Spleen (tissue), 11 donors: ENCODE results near the gene RPS14. TPM values are rescaled to one million over a fixed set of nuclear protein-coding genes. Genes with fewer than 3 reads are reported as not detected.
A peak's percentile ranks its signal among the peaks of the same experiment; 100 is the strongest.

Source experiments
- DNase-seq: peaks from one replicate; pipeline ENCODE4 v3.0.0-alpha.2; 2020
- H3K27ac ChIP-seq, 8 donors: fragments of 200-600 bp; sonication (generic) in 7 of 8; 1 replicate in 4 of 8; 2 replicates in 4 of 8; pipeline versions ENCODE4 v1.5.0 to v1.8.0; 2016 to 2021; ENCODE audit warnings: inconsistent platforms in 4 of 8, mild to moderate bottlenecking in 4 of 8, moderate library complexity in 1 of 8
- H3K27me3 ChIP-seq, 7 donors: fragments of 200-600 bp; sonication (generic) in 6 of 7; replicated peaks in 1 of 7; 1 replicate in 4 of 7; 2 replicates in 3 of 7; pipeline versions ENCODE4 v1.5.0 to v1.8.0; 2016 to 2021; ENCODE audit warnings: inconsistent platforms in 3 of 7, mild to moderate bottlenecking in 1 of 7
- H3K36me3 ChIP-seq, 6 donors: fragments of 200-600 bp; sonication (generic) in 5 of 6; 1 replicate in 4 of 6; 2 replicates in 2 of 6; pipeline versions ENCODE4 v1.5.0 to v1.8.0; 2016 to 2021; ENCODE audit warnings: inconsistent platforms in 2 of 6
- H3K4me1 ChIP-seq, 6 donors: fragments of 200-600 bp; sonication (generic) in 5 of 6; 1 replicate in 3 of 6; 2 replicates in 3 of 6; pipeline versions ENCODE4 v1.5.0 to v1.8.0; 2016 to 2021; ENCODE audit warnings: inconsistent platforms in 3 of 6
- H3K4me3 ChIP-seq, 8 donors: fragments of 200-600 bp; sonication (generic) in 7 of 8; 1 replicate in 4 of 8; 2 replicates in 4 of 8; pipeline versions ENCODE4 v1.5.0 to v1.8.0; 2016 to 2021; ENCODE audit warnings: inconsistent platforms in 4 of 8, mild to moderate bottlenecking in 4 of 8, moderate library complexity in 2 of 8
- H3K9me3 ChIP-seq, 8 donors: fragments of 200-600 bp; sonication (generic) in 7 of 8; 1 replicate in 4 of 8; 2 replicates in 4 of 8; pipeline versions ENCODE4 v1.5.0 to v1.8.0; 2016 to 2021; ENCODE audit warnings: inconsistent platforms in 4 of 8
- POLR2A ChIP-seq, 3 donors: fragments of 450-650 bp; IDR thresholded peaks; one replicate each; pipeline ENCODE4 v1.5.1; 2017; ENCODE audit warnings: antibody characterized with exemption in 3 of 3, mild to moderate bottlenecking in 1 of 3
- POLR2AphosphoS5 ChIP-seq, 3 donors: sonication (generic); formaldehyde crosslinking; IDR thresholded peaks; one replicate each; pipeline ENCODE4 v1.5.1; 2017; ENCODE audit warnings: antibody characterized with exemption in 3 of 3
- WGBS, 5 donors: extraction: QIAGEN DNeasy Blood & Tissue Kit in 3 of 5; methylation state at CpG; one replicate each; pipeline versions ENCODE4 v1.1.5 to v1.1.7; 2013 to 2018; 5-methylcytosine and 5-hydroxymethylcytosine counted together
- intact Hi-C: fragments of 100-400 bp; cut with DNase I; formaldehyde crosslinking; loops from one replicate; pipeline ENCODE4 v1.15.0; 2023; ENCODE audit warnings: low total_unique reads
- polyA plus RNA-seq, 3 donors: library from polyadenylated mRNA; stranded (reverse); fragments of 200-250 nt; gene quantifications; one replicate each; pipeline ENCODE4 v1.2.1, GENCODE V29; 2013
- total RNA-seq, 7 donors: library from RNA; depleted of rRNA in 3 of 7; stranded (reverse); fragments of >200 nt in 3 of 7; fragmentation: NEBNext Ultra II Directional in 4 of 7; extraction: Animal tissue kit (Norgen Biotek cat#: 25700) in 4 of 7; gene quantifications; one replicate each; pipeline versions ENCODE4 v1.1.0 to v1.2.1, GENCODE V29; 2016 to 2021
- TF ChIP-seq, protein P1 (sequence below), 11 experiments: fragments of 200-600 bp in 7 of 11; fragments of 450-650 bp in 4 of 11; sonication (generic) in 4 of 11; IDR thresholded peaks in 8 of 11; conservative IDR thresholded peaks in 3 of 11; 1 replicate in 7 of 11; 2 replicates in 4 of 11; pipeline versions ENCODE4 v1.4.0 to v1.8.0; 2016 to 2021; ENCODE audit warnings: antibody characterized with exemption in 11 of 11, inconsistent platforms in 4 of 11, mild to moderate bottlenecking in 1 of 11
- donor health status: healthy with polysubstance abuse.
- donor health status: DM: no; HTN: no; CAD: no; lungs with moderate emphysema.
- donor health status: DM: no; HTN: no; CAD: no.
- donor health status: Bipolar disorder and iron deficiency.
- donor health status: healthy.
- donor health status: DM: no; HTN: no; CAD: no.
- donor health status: DM: yes; HTN: yes; CAD: no.

The RPS14 gene
- total and polyA plus RNA-seq, 10 donors, result 1,801 to 8,400 (median 2,426) TPM

DNA sequence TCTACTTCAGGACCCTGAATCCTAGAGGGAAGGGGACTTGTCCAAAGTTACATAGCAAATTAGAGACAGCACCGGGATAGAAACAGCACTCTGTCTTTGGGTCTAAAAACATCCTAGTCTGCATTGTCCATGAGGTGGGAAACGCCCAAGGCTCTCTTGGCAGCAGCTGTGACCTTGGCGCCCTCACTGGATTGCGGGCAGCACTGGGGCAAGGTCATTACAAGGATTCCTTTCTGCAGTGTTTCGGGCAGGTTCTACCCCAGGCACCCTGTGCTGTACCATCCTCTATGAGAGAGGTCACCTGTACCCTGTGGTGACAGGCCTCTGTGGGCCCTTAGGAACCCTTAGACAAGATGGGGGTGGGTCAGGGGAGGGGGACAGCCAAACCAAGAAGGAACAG lies 45.4 kb downstream of the RPS14 start:
- WGBS, 5 donors, result 61 to 84% (median 77%) methylated on average over 5 of the region's 5 CpGs
- peak overlapping the region in 5 of 8 donors; percentile 67 to 98 (median 97) for H3K27ac ChIP-seq
- intact Hi-C loops, result no loop called here

DNA sequence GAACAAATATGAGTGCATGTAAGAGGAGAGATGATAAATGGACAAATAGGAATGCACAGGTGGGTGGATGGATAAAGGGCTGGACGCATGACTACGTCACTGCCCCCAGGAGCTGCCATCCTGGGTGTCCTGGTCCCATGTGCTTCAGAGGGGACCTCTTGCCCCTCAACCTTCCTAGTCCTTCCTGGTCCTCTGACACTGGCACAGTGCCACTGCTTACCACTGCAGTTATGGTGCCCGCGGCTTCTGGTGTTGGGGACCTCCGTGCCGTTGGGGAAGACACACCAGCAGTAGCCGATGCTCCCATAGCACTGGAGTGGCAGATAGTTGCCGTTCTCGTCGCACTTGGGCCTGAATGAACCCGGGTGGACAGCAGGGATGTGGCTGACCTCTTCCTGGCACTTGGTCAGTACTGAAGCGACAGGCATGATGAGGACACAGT lies 46.6 kb downstream of the RPS14 start:
- peak overlapping the region in 5 of 8 donors; percentile 67 to 98 (median 97) for H3K27ac ChIP-seq
- peaks cover 0 to 100% (median 96%) of the 10 kb centered on the region in 6 donors for H3K36me3 ChIP-seq
- H3K9me3 ChIP-seq, result no peaks in the 10 kb centered on the region
- H3K4me1 ChIP-seq, result peaks cover 20 to 78% (median 56%) of the 10 kb centered on the region in 6 donors
- TF ChIP-seq, protein P1, sequence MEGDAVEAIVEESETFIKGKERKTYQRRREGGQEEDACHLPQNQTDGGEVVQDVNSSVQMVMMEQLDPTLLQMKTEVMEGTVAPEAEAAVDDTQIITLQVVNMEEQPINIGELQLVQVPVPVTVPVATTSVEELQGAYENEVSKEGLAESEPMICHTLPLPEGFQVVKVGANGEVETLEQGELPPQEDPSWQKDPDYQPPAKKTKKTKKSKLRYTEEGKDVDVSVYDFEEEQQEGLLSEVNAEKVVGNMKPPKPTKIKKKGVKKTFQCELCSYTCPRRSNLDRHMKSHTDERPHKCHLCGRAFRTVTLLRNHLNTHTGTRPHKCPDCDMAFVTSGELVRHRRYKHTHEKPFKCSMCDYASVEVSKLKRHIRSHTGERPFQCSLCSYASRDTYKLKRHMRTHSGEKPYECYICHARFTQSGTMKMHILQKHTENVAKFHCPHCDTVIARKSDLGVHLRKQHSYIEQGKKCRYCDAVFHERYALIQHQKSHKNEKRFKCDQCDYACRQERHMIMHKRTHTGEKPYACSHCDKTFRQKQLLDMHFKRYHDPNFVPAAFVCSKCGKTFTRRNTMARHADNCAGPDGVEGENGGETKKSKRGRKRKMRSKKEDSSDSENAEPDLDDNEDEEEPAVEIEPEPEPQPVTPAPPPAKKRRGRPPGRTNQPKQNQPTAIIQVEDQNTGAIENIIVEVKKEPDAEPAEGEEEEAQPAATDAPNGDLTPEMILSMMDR (IDR thresholded peaks at IDR 0.05 in 8 of 11, conservative IDR thresholded peaks at IDR 0.05 in 3 of 11), result no peak
- peak; percentile 68 to 74 (median 70) for TF ChIP-seq POLR2AphosphoS5 (IDR thresholded peaks at IDR 0.05)
- TF ChIP-seq POLR2A (IDR thresholded peaks at IDR 0.05), result no peak
- H3K27me3 ChIP-seq, result no peaks in the 10 kb centered on the region
- no peak for DNase-seq
- intact Hi-C loops, result no loop called here
- no peak overlapping the region for H3K4me3 ChIP-seq
- WGBS, 5 donors, result 73 to 91% (median 84%) methylated on average over 11 to 12 of the region's 12 CpGs

More for the DNA sequence above, 45.4 kb downstream of the RPS14 start:
- H3K9me3 ChIP-seq, result no peaks in the 10 kb centered on the region
- H3K36me3 ChIP-seq, result peaks cover 0 to 100% (median 97%) of the 10 kb centered on the region in 6 donors
- no peak for DNase-seq
- peak overlapping the region in 1 of 8 donors; percentile 4 for H3K4me3 ChIP-seq
- no peaks in the 10 kb centered on the region for H3K27me3 ChIP-seq
- TF ChIP-seq, protein P1 (IDR thresholded peaks at IDR 0.05 in 8 of 11, conservative IDR thresholded peaks at IDR 0.05 in 3 of 11), result no peak
- TF ChIP-seq POLR2AphosphoS5 (IDR thresholded peaks at IDR 0.05), result peak in 2 of 3 donors; percentile 43 to 64
- peaks cover 22 to 90% (median 68%) of the 10 kb centered on the region in 6 donors for H3K4me1 ChIP-seq

DNA sequence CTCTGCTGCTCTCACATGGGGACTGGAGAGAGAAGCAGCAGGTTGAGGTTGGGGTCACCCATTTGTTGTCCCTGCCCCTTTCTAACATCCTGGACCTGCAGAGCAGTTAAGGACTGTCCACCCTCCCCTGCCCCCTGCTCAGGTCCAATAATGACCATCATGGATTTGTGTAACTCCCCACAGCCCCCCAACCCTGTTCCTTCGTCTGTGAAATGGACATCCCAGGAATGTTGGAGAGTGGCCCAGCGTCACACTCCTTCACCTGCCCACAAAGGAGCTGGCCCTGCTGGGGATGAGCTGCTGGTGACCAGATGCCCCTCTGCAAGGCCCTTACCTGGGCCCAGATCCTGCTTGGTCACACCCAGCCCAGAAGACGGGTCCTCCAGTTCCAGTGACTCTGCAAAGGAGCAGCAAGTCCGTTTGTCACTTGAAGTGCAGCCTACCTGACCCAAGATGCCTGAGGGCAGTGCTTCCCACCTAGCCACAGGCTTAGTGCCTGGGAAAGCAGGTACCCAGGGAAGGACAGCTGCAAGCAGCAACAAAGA lies 47.2 kb downstream of the RPS14 start:
- intact Hi-C loops, result no loop called here
- TF ChIP-seq POLR2A (IDR thresholded peaks at IDR 0.05), result no peak
- peak; percentile 54 to 74 (median 65) for TF ChIP-seq POLR2AphosphoS5 (IDR thresholded peaks at IDR 0.05)
- TF ChIP-seq, protein P1 (IDR thresholded peaks at IDR 0.05 in 8 of 11, conservative IDR thresholded peaks at IDR 0.05 in 3 of 11), result no peak
- Histone ChIP-seq H3K27me3 (no peaks in the 10 kb centered on the region), H3K4me3 (no peak overlapping the region), H3K9me3 (no peaks in the 10 kb centered on the region), H3K27ac (peak overlapping the region in 5 of 8 donors; percentile 22 to 98 (median 97)), H3K4me1 (peaks cover 14 to 72% (median 50%) of the 10 kb centered on the region in 6 donors), H3K36me3 (peaks cover 0 to 100% (median 94%) of the 10 kb centered on the region in 6 donors)
- no peak for DNase-seq
- 76 to 86% (median 79%) methylated on average over 4 of the region's 4 CpGs for WGBS, 5 donors

DNA sequence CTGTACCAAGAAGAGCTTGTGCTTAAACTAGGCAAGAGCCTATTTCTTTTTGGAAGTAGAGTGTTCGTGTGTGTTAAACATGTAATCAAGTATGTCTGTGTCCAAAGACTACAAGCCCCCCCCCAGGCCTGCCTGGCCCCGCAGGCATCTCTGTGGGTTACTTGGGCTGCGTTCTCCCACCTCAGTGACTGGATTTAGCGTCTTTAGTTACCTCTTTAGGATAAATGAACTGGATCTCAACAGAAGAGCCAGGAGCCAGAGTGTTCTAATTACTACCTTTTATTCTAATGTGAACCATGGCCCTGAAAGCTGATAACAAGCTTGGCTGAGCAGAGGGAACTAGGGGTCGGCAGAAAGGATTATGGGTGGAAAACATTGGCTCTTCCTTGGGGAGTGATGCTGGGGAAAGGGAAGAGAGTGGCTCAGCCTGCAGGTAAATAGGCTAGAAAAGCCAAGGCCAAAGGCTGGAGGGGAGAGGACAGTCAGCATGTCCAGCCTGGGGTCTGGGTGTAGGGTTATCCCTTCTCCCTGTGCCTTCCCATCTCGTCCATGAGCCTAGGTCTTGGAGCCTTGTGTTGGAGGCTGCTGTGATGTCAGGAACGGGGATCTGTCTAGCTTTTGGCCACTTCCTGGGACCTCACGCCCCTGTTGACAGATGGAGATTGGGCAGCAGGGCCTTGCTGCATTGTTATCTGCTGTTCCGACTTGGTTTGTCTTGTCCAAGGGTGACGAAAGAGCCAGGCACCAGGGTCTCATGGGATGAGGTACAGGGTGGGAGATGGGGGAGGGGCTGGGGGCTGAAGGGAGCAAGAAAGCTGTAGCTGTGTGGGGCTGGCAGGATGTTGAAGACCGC lies 47.9 kb downstream of the RPS14 start:
- H3K9me3 ChIP-seq, result no peaks in the 10 kb centered on the region
- TF ChIP-seq POLR2AphosphoS5 (IDR thresholded peaks at IDR 0.05), result peak in 2 of 3 donors; percentile 64 to 75
- TF ChIP-seq, protein P1 (IDR thresholded peaks at IDR 0.05 in 8 of 11, conservative IDR thresholded peaks at IDR 0.05 in 3 of 11), result no peak
- TF ChIP-seq POLR2A (IDR thresholded peaks at IDR 0.05), result no peak
- no peak for DNase-seq
- H3K4me3 ChIP-seq, result no peak overlapping the region
- peaks cover 9 to 65% (median 43%) of the 10 kb centered on the region in 6 donors for H3K4me1 ChIP-seq
- intact Hi-C loops, result no loop called here
- WGBS, 5 donors, result 76 to 85% (median 80%) methylated on average over 11 of the region's 11 CpGs
- peak overlapping the region in 5 of 8 donors; percentile 29 to 98 (median 67) for H3K27ac ChIP-seq
- H3K36me3 ChIP-seq, result peaks cover 0 to 100% (median 92%) of the 10 kb centered on the region in 6 donors
- H3K27me3 ChIP-seq, result no peaks in the 10 kb centered on the region
